Measurements from ENCODE around the gene SLC35D3. TPM values are rescaled to one million over a fixed set of nuclear protein-coding genes. Genes with fewer than 3 reads are reported as not detected.

The SLC35D3 gene
- total and polyA plus RNA-seq, 2 donors (not counting 3 experiments of a cell fraction or from before 2014, with no cell fraction given), result not detected

DNA sequence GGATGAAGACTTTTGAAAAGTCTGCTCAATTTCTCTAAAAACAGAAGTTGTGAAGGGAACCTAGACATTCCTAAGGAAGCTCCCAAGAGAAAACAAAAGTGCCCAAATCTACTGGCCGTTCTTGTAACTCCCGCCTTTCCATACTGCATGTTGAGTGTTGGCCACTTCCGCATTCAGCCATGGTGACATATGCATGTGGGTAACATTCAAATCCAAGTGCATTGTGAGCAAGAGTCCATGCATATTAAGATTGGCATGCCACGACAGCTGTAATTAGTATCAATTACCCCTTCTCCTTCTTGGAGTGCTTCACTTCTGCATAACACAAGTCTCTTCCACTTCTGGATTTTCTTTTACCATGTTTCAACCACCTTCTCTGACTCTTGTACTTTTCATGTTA lies 8.4 kb downstream of the SLC35D3 start:
- intact Hi-C loops (cut with micrococcal nuclease), result no loop called here
- no peaks in the 10 kb centered on the region for H3K9me1 ChIP-seq (replicated peaks; ENCODE audit: control insufficient read depth, extremely low read depth, insufficient read depth, low read length)
- H3K27me3 ChIP-seq (ENCODE audit: control insufficient read depth in 2 of 2, insufficient read depth in 2 of 2, low read length in 2 of 2), result peaks cover 7 to 11% of the 10 kb centered on the region in 2 experiments
- CTCF ChIA-PET, result no interaction called here
- no peak overlapping the region for H3K27ac ChIP-seq (ENCODE audit: insufficient read depth, low read depth, low read length)
- H3K4me2 ChIP-seq (ENCODE audit: insufficient read depth, low read length), result no peak overlapping the region
- FAIRE-seq (no peak), DNase-seq (ENCODE audit: low read depth, low spot score) (no peak)
- no peak overlapping the region for H3K4me3 ChIP-seq (replicated peaks in 1 of 3; ENCODE audit: insufficient read depth in 1 of 3, low read depth in 1 of 3, low read length in 3 of 3)
- POLR2A ChIA-PET, result no interaction called here
- H3K9ac ChIP-seq (replicated peaks; ENCODE audit: extremely low read depth, insufficient read depth, low read length), result no peak overlapping the region
- H3K4me1 ChIP-seq (ENCODE audit: control insufficient read depth, extremely low read depth, insufficient read depth, low read length), result no peaks in the 10 kb centered on the region
- dilution Hi-C loops (cut with MboI; ENCODE audit: extremely low pct_ligation_motif_present, low sequenced_read_pairs), result no loop called here
- TF ChIP-seq MYC (IDR thresholded peaks at IDR 0.05; ENCODE audit: low read depth, low read length), result no peak
- H3K36me3 ChIP-seq (ENCODE audit: control insufficient read depth in 2 of 2, extremely low read depth in 1 of 2, insufficient read depth in 2 of 2, low read length in 2 of 2), result no peaks in the 10 kb centered on the region
- no peaks in the 10 kb centered on the region for H3K79me2 ChIP-seq (ENCODE audit: control insufficient read depth, insufficient read depth, low read length)
- no peaks in the 10 kb centered on the region for H4K20me1 ChIP-seq (replicated peaks; ENCODE audit: control insufficient read depth, extremely low read depth, insufficient read depth, low read length)
- no TSS peak for BruUV-seq (replicated peaks)
- no peak overlapping the region for H2AFZ ChIP-seq (ENCODE audit: low read depth, low read length)
- no peaks in the 10 kb centered on the region for H3K9me3 ChIP-seq (replicated peaks; ENCODE audit: control insufficient read depth, insufficient read depth, low read length)

DNA sequence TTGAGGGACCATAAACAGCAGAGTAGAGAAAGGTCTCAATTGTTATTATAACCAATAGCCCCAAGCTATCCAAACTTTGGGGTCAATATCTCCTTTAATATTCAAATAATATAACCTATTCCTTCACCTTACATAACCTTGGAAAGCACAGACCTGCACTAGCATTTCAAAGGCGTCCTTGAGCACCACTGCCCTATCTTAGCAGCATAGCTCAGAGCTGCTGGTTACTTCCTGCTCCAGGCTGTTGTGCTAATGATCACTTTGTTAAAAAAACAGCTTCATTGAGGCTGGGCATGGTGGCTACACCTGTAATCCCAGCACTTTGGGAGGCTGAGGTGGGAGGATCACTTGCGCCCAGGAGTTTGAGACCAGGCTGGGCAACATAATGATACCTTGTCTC lies 10.5 kb downstream of the SLC35D3 start:
- DNase-seq (ENCODE audit: low read depth, low spot score) (no peak), FAIRE-seq (no peak)
- Histone ChIP-seq H3K36me3 (ENCODE audit: control insufficient read depth in 2 of 2, extremely low read depth in 1 of 2, insufficient read depth in 2 of 2, low read length in 2 of 2) (no peaks in the 10 kb centered on the region), H3K27me3 (ENCODE audit: control insufficient read depth in 2 of 2, insufficient read depth in 2 of 2, low read length in 2 of 2) (peaks cover 7 to 9% of the 10 kb centered on the region in 2 experiments), H3K27ac (ENCODE audit: insufficient read depth, low read depth, low read length) (no peak overlapping the region), H2AFZ (ENCODE audit: low read depth, low read length) (no peak overlapping the region), H3K4me1 (ENCODE audit: control insufficient read depth, extremely low read depth, insufficient read depth, low read length) (no peaks in the 10 kb centered on the region), H3K4me2 (ENCODE audit: insufficient read depth, low read length) (no peak overlapping the region), H3K9me1 (replicated peaks; ENCODE audit: control insufficient read depth, extremely low read depth, insufficient read depth, low read length) (no peaks in the 10 kb centered on the region), H3K79me2 (ENCODE audit: control insufficient read depth, insufficient read depth, low read length) (no peaks in the 10 kb centered on the region), H3K4me3 (replicated peaks in 1 of 3; ENCODE audit: insufficient read depth in 1 of 3, low read depth in 1 of 3, low read length in 3 of 3) (no peak overlapping the region), H4K20me1 (replicated peaks; ENCODE audit: control insufficient read depth, extremely low read depth, insufficient read depth, low read length) (no peaks in the 10 kb centered on the region), H3K9ac (replicated peaks; ENCODE audit: extremely low read depth, insufficient read depth, low read length) (no peak overlapping the region), H3K9me3 (replicated peaks; ENCODE audit: control insufficient read depth, insufficient read depth, low read length) (no peaks in the 10 kb centered on the region)
- CTCF ChIA-PET, result interaction anchor here (0.8 kb wide), 1 partner anchor 8 kb away, joined by 3 read pairs; no protein-coding TSS in a partner anchor
- intact Hi-C loops (cut with micrococcal nuclease) (no loop called here), dilution Hi-C loops (cut with MboI; ENCODE audit: extremely low pct_ligation_motif_present, low sequenced_read_pairs) (no loop called here)
- POLR2A ChIA-PET, result no interaction called here
- no peak for TF ChIP-seq EZH2 (IDR thresholded peaks at IDR 0.05; ENCODE audit: borderline replicate concordance, low read depth, low read length, severe bottlenecking)
- BruUV-seq (replicated peaks), result no TSS peak

Data from endothelial cell of umbilical vein (primary cell).